Choroid plexus epithelial cell (primary cell): Measurements from ENCODE around the gene GNA12.
"Not testable (repeated sequence)": the region's sequence is repeated elsewhere in the genome, so short reads cannot be mapped to it uniquely, and the experiment has no call there.

ENCODE experiments used
- DNase-seq: peaks from one replicate; pipeline ENCODE4 v3.0.0-alpha.2; 2010; ENCODE audit warnings: low read depth
- H3K4me3 ChIP-seq: 2 replicates; pipeline ENCODE4 v1.5.1; 2011; ENCODE audit warnings: low read depth, mild to moderate bottlenecking, control low read depth, low read length, moderate library complexity
- TF ChIP-seq, protein P1 (sequence below): conservative IDR thresholded peaks from 2 replicates; pipeline ENCODE4 v1.5.1; 2011; ENCODE audit warnings: low read depth, mild to moderate bottlenecking, control low read depth, inconsistent platforms, low read length, moderate library complexity

Gene GNA12

DNA sequence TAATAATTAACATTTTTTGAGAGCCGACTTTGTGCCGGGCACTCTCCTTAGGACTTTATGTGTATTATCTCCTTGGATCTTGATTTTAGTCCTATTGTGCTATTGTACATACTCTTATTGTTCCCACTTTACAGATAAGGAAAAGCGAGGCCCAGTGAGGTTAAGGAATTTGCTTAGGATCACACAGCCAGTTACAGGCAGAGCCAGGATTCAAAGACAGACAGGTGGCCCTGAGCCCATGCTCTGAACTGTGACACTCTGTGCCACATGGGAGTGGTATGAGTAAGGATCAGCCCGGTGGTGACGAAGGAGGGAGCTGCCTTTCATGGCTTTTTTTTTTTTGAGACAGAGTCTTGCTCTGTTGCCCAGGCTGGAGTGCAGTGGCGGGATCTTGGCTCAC, 15.8 kb upstream of the GNA12 start:
- TF ChIP-seq, protein P1, sequence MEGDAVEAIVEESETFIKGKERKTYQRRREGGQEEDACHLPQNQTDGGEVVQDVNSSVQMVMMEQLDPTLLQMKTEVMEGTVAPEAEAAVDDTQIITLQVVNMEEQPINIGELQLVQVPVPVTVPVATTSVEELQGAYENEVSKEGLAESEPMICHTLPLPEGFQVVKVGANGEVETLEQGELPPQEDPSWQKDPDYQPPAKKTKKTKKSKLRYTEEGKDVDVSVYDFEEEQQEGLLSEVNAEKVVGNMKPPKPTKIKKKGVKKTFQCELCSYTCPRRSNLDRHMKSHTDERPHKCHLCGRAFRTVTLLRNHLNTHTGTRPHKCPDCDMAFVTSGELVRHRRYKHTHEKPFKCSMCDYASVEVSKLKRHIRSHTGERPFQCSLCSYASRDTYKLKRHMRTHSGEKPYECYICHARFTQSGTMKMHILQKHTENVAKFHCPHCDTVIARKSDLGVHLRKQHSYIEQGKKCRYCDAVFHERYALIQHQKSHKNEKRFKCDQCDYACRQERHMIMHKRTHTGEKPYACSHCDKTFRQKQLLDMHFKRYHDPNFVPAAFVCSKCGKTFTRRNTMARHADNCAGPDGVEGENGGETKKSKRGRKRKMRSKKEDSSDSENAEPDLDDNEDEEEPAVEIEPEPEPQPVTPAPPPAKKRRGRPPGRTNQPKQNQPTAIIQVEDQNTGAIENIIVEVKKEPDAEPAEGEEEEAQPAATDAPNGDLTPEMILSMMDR: no peak
- no peak overlapping the region for H3K4me3 ChIP-seq
- no peak for DNase-seq

DNA sequence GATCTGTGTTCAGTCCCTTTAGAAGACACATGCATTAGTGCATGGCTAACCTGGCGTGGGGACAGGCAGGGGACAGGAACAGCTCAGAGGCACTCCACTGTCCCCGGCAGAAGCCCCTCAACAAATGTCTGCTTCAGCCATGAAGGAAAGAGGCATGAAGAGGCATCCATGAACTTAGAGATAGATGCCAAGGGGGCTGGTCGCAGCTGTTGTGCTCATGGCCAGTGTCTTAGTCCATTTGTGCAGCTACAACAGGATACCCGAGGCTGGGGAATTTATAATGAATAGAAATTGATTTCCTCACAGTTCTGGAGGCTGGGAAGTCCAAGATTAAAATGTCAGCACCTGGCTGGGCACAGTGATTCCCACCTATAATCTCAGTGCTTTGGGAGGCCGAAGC, 14.5 kb upstream of the GNA12 start:
- no peak overlapping the region for H3K4me3 ChIP-seq
- TF ChIP-seq, protein P1: no peak
- DNase-seq: no peak

DNA sequence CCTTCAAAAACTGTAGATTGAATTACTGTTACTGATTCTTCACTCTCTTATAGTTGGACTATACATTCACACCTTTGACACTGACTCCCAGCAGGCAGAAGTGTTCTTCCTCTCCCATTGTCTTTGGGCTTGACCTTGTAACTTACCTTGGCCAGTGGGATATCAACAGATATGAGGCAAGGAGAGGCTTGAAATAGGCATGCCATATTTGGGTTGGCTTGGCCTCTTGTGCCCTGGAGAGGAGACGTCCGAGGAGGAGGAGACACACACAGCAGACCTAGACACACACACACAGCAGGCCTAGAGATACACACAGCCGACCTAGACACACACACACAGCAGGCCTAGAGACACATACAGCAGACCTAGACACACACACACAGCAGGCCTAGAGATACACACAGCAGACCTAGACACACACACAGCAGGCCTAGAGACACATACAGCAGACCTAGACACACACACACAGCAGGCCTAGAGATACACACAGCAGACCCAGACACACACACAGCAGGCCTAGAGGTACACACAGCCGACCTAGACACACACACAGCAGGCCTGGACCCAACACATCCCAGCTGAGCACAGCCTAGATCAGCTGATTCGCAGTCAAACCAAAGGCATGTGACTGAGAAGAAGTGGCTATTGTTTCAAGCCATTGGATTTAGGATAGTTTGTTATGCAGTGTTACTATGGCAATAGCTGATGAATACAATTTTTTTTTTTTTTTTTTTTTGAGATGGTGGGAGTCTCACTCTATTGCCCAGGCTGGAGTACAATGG, 12.5 kb upstream of the GNA12 start:
- TF ChIP-seq, protein P1: no peak
- DNase-seq: peak; percentile 52
- no peak overlapping the region for H3K4me3 ChIP-seq

DNA sequence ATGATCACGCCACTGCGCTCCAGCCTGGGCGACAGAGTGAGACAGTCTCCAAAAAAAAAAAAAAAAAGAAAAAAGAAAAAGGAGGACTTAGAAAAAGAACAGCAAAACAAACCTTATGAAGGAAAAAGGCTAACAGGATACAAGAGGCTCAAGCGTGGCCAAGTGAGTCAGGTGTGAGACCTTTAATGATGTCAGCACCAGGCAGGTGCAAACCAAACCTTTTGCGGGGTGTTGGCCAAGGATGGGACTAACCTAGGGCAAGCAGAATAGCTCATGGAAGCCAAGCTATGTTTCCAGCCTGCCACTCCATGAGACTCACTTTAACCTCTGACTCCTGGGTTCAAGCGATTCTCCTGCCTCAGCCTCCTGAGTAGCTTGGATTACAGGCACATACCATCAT, 11.3 kb upstream of the GNA12 start:
- no peak for DNase-seq
- H3K4me3 ChIP-seq: no peak overlapping the region
- TF ChIP-seq, protein P1: no peak

DNA sequence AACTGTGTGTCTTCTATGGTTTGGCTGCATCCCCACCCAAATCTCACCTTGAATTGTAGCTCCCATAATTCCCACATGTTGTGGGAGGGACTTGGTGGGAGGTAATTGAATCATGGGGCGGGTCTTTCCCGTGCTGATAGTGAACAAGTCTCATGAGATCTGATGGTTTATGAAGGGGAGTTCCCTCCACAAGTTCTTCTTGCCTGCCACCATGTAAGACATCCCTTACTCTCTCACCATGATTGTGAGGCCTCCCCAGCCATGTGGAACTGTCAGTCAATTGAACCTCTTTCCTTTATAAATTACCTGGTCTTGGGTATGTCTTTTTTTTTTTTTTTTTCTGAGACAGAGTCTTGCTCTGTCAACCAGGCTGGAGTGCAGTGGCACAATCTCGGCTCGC, 9.4 kb upstream of the GNA12 start:
- not testable (repeated sequence) for DNase-seq, H3K4me3 ChIP-seq

DNA sequence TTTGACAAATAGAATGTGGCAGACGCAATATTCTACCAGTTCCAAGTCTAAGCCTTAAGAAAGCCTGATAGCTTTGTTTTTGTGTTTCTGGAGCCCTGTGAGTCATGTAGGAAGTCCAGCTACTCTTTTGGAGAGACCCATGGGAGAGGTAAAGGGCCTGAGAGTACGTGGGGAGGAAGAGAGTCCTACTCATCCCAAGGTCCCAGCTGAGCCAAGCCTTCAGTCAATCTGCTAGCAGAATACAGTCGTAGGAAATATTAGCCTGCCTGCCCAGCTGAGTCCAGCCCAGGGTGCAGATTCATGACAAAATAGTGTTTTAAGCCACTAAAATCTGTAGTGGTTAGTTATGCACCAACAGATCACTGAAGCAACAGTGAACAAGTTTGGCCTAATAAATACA, 9.0 kb upstream of the GNA12 start:
- peak; percentile 29 for DNase-seq
- TF ChIP-seq, protein P1: no peak
- H3K4me3 ChIP-seq: no peak overlapping the region

DNA sequence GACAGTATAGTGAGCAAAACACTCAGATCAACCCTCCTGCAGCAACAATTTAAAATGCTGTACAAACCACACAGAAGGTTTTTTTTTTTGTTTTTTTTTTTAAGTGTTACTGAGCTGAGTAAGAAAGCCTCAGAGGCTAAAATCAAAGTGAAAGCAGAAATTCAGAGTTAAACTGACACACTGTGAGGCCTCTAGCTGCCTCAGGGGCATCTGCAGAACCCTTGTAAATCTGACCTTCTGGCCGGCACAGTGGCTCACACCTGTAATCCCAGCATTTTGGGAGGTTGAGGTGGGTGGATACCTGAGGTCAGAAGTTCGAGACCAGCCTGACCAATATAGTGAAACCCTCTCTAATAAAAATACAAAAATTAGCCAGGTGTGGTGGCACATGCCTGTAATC, 7.4 kb upstream of the GNA12 start:
- DNase-seq: peak; percentile 28
- TF ChIP-seq, protein P1: no peak
- H3K4me3 ChIP-seq: no peak overlapping the region
